Endothelial cell of umbilical vein (primary cell): Measurements from ENCODE around the gene FALEC. TPM values are rescaled to one million over a fixed set of nuclear protein-coding genes. Genes with fewer than 3 reads are reported as not detected.

Experiments used
- BruUV-seq: library from RNA; stranded (reverse); fragments of 400-500 nt; replicated peaks from 2 replicates; lab custom pipeline; 2021; lab: Mats Ljungman, UMichigan
- CTCF ChIA-PET: fragments of 300-600, 350-600 bp; sonication (Branson Sonifier 250); formaldehyde crosslinking; loops from one replicate; lab custom pipeline; 2021; ENCODE audit warnings: antibody characterized with exemption, inconsistent platforms; lab: Charles Lee
- POLR2A ChIA-PET: fragments of 300-600, 350-600 bp; sonication (Branson Sonifier 250); formaldehyde crosslinking; loops from one replicate; lab custom pipeline; 2021; ENCODE audit warnings: antibody characterized with exemption, inconsistent platforms; lab: Charles Lee
- DNase-seq: peaks from one replicate; pipeline ENCODE4 v3.0.0-alpha.2; 2011; ENCODE audit warnings: low read depth, low spot score
- FAIRE-seq: peaks from 2 replicates; lab custom pipeline; 2011; peaks lifted over from hg19 to GRCh38; lab: Jason Lieb, UNC
- H2AFZ ChIP-seq: 2 replicates; pipeline ENCODE4 v1.6.0; 2012; ENCODE audit warnings: low read depth, low read length, control low read depth, inconsistent platforms
- H3K27ac ChIP-seq: 2 replicates; pipeline ENCODE4 v1.5.1; 2011; ENCODE audit warnings: low read depth, mild to moderate bottlenecking, control low read depth, low read length, moderate library complexity; ENCODE audit not compliant: insufficient read depth
- H3K27me3 ChIP-seq, 2 experiments: 2 replicates each; pipeline versions ENCODE4 v1.6.0 to v1.6.1; 2011; ENCODE audit warnings: low read length in 2 of 2, mixed read lengths in 1 of 2; ENCODE audit not compliant: control insufficient read depth in 2 of 2, insufficient read depth in 2 of 2
- H3K36me3 ChIP-seq, 2 experiments: 2 replicates in 1 of 2; 3 replicates in 1 of 2; pipeline ENCODE4 v1.5.1; 2011; ENCODE audit warnings: low read length in 2 of 2, mild to moderate bottlenecking in 1 of 2, moderate library complexity in 1 of 2; ENCODE audit not compliant: control insufficient read depth in 2 of 2, insufficient read depth in 2 of 2; ENCODE audit errors: extremely low read depth in 1 of 2
- H3K4me1 ChIP-seq: 3 replicates; pipeline ENCODE4 v1.5.1; 2011; ENCODE audit warnings: mild to moderate bottlenecking, low read length; ENCODE audit not compliant: control insufficient read depth, insufficient read depth; ENCODE audit errors: extremely low read depth
- H3K4me2 ChIP-seq: 2 replicates; pipeline ENCODE4 v1.6.1; 2011; ENCODE audit warnings: low read length, control low read depth, mixed read lengths; ENCODE audit not compliant: insufficient read depth
- H3K4me3 ChIP-seq, 3 experiments: fragments of 200-600 bp in 1 of 3; sonication (generic), shearing (Covaris generic) in 1 of 3; replicated peaks in 1 of 3; 2 replicates each; pipeline ENCODE4 v1.5.1; 2011 to 2016; ENCODE audit warnings: control low read depth in 3 of 3, low read length in 3 of 3, mild to moderate bottlenecking in 2 of 3, inconsistent platforms in 1 of 3, low read depth in 1 of 3, moderate library complexity in 1 of 3; ENCODE audit not compliant: insufficient read depth in 1 of 3
- H3K79me2 ChIP-seq: 2 replicates; pipeline ENCODE4 v1.6.0; 2012; ENCODE audit warnings: low read length, inconsistent platforms; ENCODE audit not compliant: control insufficient read depth, insufficient read depth
- H3K9ac ChIP-seq: replicated peaks from 2 replicates; pipeline ENCODE3; 2011; ENCODE audit warnings: low read length, control low read depth; ENCODE audit not compliant: insufficient read depth; ENCODE audit errors: extremely low read depth
- H3K9me1 ChIP-seq: replicated peaks from 3 replicates; pipeline ENCODE4 v1.6.0; 2011; ENCODE audit warnings: mild to moderate bottlenecking, low read length; ENCODE audit not compliant: control insufficient read depth, insufficient read depth; ENCODE audit errors: extremely low read depth
- H3K9me3 ChIP-seq: replicated peaks from 2 replicates; pipeline ENCODE4 v1.5.1; 2012; ENCODE audit warnings: low read length, inconsistent platforms; ENCODE audit not compliant: control insufficient read depth, insufficient read depth
- H4K20me1 ChIP-seq: replicated peaks from 2 replicates; pipeline ENCODE3; 2011; ENCODE audit warnings: mild to moderate bottlenecking, low read length; ENCODE audit not compliant: control insufficient read depth, insufficient read depth; ENCODE audit errors: extremely low read depth
- CTCF ChIP-seq, 2 donors: IDR thresholded peaks; 1 replicate in 1 of 2; 2 replicates in 1 of 2; pipeline ENCODE4 v1.5.1; 2011; ENCODE audit warnings: low read length in 2 of 2, mild to moderate bottlenecking in 2 of 2, moderate library complexity in 2 of 2, control low read depth in 1 of 2, inconsistent platforms in 1 of 2, low read depth in 1 of 2; ENCODE audit not compliant: insufficient read depth in 1 of 2; ENCODE audit errors: extremely low read depth in 1 of 2
- EZH2 ChIP-seq: IDR thresholded peaks from 2 replicates; pipeline ENCODE4 v1.6.1; 2012; ENCODE audit warnings: borderline replicate concordance, low read depth, mild to moderate bottlenecking, moderate library complexity, low read length, inconsistent platforms; ENCODE audit not compliant: severe bottlenecking
- FOS ChIP-seq: IDR thresholded peaks from 2 replicates; pipeline ENCODE4 v1.6.1; 2011; ENCODE audit warnings: mild to moderate bottlenecking, low read length, moderate library complexity, borderline replicate concordance; ENCODE audit not compliant: insufficient read depth
- GATA2 ChIP-seq: IDR thresholded peaks from 2 replicates; pipeline ENCODE4 v1.7.0; 2011; ENCODE audit warnings: low read depth, mild to moderate bottlenecking, moderate library complexity, mixed read lengths, low read length; ENCODE audit not compliant: insufficient read length, insufficient read depth
- JUN ChIP-seq: IDR thresholded peaks from 2 replicates; pipeline ENCODE4 v1.6.1; 2011; ENCODE audit warnings: borderline replicate concordance, low read depth; ENCODE audit not compliant: insufficient read length, insufficient read depth
- MAX ChIP-seq: IDR thresholded peaks from 2 replicates; pipeline ENCODE4 v1.6.1; 2011; ENCODE audit not compliant: insufficient read depth, insufficient read length
- MYC ChIP-seq: IDR thresholded peaks from one replicate; pipeline ENCODE4 v1.6.1; 2011; ENCODE audit warnings: mild to moderate bottlenecking, low read depth, low read length
- POLR2A ChIP-seq: IDR thresholded peaks from 2 replicates; pipeline ENCODE4 v1.6.1; 2012; ENCODE audit warnings: low read depth, mild to moderate bottlenecking, control low read depth, low read length
- POLR2AphosphoS5 ChIP-seq: IDR thresholded peaks from 2 replicates; pipeline ENCODE4 v1.6.1; 2012; ENCODE audit warnings: low read depth, mild to moderate bottlenecking, control low read depth, low read length, moderate library complexity; ENCODE audit not compliant: insufficient read depth
- dilution Hi-C: fragments of 300-500 bp; cut with MboI; formaldehyde crosslinking; loops from one replicate; pipeline ENCODE4 v1.15.0; 2019; ENCODE audit warnings: low sequenced_read_pairs; ENCODE audit not compliant: extremely low pct_ligation_motif_present
- intact Hi-C: fragments of 100-400 bp; cut with micrococcal nuclease; formaldehyde crosslinking; loops from one replicate; pipeline ENCODE4 v1.10.0; 2022
- polyA plus RNA-seq, 4 experiments: library from polyadenylated mRNA; depleted of rRNA in 3 of 4; stranded (reverse) in 3 of 4; unstranded in 1 of 4; fragments of >200 nt; gene quantifications; 2 replicates each; pipeline versions ENCODE4 v1.2.1 to v1.2.3, GENCODE V29; 2011 to 2012; ENCODE audit warnings: missing spikeins in 1 of 4
- total RNA-seq: library from RNA; stranded (reverse); gene quantifications from 2 replicates; pipeline ENCODE4 v1.2.3, GENCODE V29; 2021

Gene FALEC
- total and polyA plus RNA-seq, 2 donors (not counting 3 experiments of a cell fraction or from before 2014, with no cell fraction given): not detected

- TF ChIP-seq MAX (no peak), POLR2A (no peak), JUN (no peak), GATA2 (no peak), POLR2AphosphoS5 (no peak), MYC (no peak), FOS (no peak), EZH2 (no peak), CTCF (IDR thresholded peaks at IDR 0.05; ENCODE audit: extremely low read depth in 1 of 2, insufficient read depth in 1 of 2, low read depth in 1 of 2, low read length in 2 of 2) (no peak)
- Histone ChIP-seq H3K4me2 (no peak overlapping the region), H2AFZ (no peak overlapping the region), H3K4me1 (no peaks in the 10 kb centered on the region), H3K27ac (no peak overlapping the region), H3K27me3 (no peaks in the 10 kb centered on the region), H3K9me3 (no peaks in the 10 kb centered on the region), H3K9ac (no peak overlapping the region), H4K20me1 (no peaks in the 10 kb centered on the region), H3K4me3 (no peak overlapping the region), H3K36me3 (no peaks in the 10 kb centered on the region), H3K9me1 (no peaks in the 10 kb centered on the region), H3K79me2 (no peaks in the 10 kb centered on the region)
- DNase-seq (no peak), FAIRE-seq (no peak)
- dilution Hi-C loops: no loop called here
- no TSS peak for BruUV-seq
- CTCF ChIA-PET: interaction anchor here (1.0 to 2.8 kb wide), 4 partner anchors 13 to 25 kb away, joined by 3 to 10 read pairs (median 6); partner anchors contain the start of genes ADAMTSL4 and FALEC
- intact Hi-C loops: no loop called here
- POLR2A ChIA-PET: no interaction called here
Measured at GRCh38 chr1:150535511-150536287, 20.1 kb downstream of the FALEC start.
